DOHH2 (cell line): Measurements from ENCODE around the gene ZNF443.

ENCODE experiments used
- EZH2phosphoT487 ChIP-seq: fragments of 200-600 bp; sonication (generic); IDR thresholded peaks from 2 replicates; pipeline ENCODE4 v1.6.1; 2017; ENCODE audit warnings: borderline replicate concordance, mild to moderate bottlenecking, antibody characterized with exemption, low read length, moderate library complexity, mixed read lengths
- TF ChIP-seq, protein P1 (sequence below): fragments of 200-600 bp; sonication (generic); IDR thresholded peaks from one replicate; pipeline ENCODE4 v1.5.1; 2014; ENCODE audit warnings: antibody characterized with exemption, mild to moderate bottlenecking, low read depth, low read length; ENCODE audit not compliant: poor library complexity, severe bottlenecking

DNA sequence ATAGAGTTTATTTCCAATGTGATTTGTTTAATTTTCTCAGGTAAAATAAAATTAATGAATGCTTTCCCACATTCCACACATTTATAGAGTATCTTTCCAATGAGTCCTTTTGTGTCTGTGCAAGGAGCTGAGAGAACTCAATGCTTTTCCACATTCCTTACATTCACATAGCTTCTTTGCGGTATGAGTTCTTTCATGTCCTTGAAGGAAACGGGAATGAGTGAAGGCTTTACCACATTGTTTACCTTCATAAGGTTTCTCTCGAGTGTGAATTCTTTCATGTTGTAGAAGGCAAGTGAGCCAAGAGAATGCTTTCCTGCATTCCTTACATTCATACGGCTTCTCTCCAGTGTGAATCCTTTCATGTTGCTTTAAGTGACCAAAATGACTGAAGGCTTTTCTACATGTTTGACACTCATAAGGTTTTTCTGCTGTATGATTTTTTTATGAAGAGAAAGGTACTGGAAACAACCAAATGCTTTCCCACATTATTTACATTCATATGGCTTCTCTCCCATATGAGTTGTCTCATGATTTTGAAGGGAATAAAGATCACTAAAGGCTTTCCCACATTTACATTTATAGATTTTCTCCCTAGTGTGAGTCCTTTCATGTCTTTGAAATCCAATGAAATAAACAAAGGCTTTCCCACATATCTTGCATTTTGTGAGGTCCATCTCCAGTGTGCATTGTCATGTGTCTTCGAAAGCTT, 60.9 kb downstream of the ZNF443 start:
- TF ChIP-seq, protein P1, sequence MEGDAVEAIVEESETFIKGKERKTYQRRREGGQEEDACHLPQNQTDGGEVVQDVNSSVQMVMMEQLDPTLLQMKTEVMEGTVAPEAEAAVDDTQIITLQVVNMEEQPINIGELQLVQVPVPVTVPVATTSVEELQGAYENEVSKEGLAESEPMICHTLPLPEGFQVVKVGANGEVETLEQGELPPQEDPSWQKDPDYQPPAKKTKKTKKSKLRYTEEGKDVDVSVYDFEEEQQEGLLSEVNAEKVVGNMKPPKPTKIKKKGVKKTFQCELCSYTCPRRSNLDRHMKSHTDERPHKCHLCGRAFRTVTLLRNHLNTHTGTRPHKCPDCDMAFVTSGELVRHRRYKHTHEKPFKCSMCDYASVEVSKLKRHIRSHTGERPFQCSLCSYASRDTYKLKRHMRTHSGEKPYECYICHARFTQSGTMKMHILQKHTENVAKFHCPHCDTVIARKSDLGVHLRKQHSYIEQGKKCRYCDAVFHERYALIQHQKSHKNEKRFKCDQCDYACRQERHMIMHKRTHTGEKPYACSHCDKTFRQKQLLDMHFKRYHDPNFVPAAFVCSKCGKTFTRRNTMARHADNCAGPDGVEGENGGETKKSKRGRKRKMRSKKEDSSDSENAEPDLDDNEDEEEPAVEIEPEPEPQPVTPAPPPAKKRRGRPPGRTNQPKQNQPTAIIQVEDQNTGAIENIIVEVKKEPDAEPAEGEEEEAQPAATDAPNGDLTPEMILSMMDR: no peak
- no peak for TF ChIP-seq EZH2phosphoT487
